Common myeloid progenitor, CD34-positive (primary cell): Measurements from ENCODE around the gene BTBD6.

ENCODE experiments used
- CTCF ChIA-PET: fragments of 350-600 bp; sonication (Branson Sonifier 250); formaldehyde crosslinking; loops from one replicate; lab custom pipeline; 2021; ENCODE audit warnings: antibody characterized with exemption; lab: Charles Lee
- POLR2A ChIA-PET: fragments of 350-600 bp; sonication (Branson Sonifier 250); formaldehyde crosslinking; loops from one replicate; lab custom pipeline; 2021; ENCODE audit warnings: antibody characterized with exemption; lab: Charles Lee
- DNase-seq, 3 donors: peaks; one replicate each; pipeline versions ENCODE4 v3.0.0 to v3.0.0-alpha.2; 2013
- H3K27ac ChIP-seq, 2 experiments: 1 replicate in 1 of 2; 2 replicates in 1 of 2; pipeline ENCODE4 v1.7.0; 2013; ENCODE audit warnings: inconsistent platforms in 2 of 2, low read length in 2 of 2, mild to moderate bottlenecking in 2 of 2, low read depth in 1 of 2, moderate library complexity in 1 of 2; ENCODE audit not compliant: severe bottlenecking in 2 of 2, insufficient read depth in 1 of 2, poor library complexity in 1 of 2
- H3K27me3 ChIP-seq, 5 experiments: replicated peaks in 2 of 5; 1 replicate in 3 of 5; 2 replicates in 2 of 5; pipeline versions ENCODE4 v1.6.1 to v1.7.0; 2013; ENCODE audit warnings: low read length in 4 of 5, mild to moderate bottlenecking in 2 of 5, moderate library complexity in 2 of 5, inconsistent platforms in 1 of 5; ENCODE audit not compliant: insufficient read depth in 5 of 5, control insufficient read depth in 4 of 5
- H3K36me3 ChIP-seq, 4 experiments: 1 replicate in 2 of 4; 2 replicates in 2 of 4; pipeline versions ENCODE4 v1.6.1 to v1.7.0; 2013; ENCODE audit warnings: low read length in 3 of 4, control low read depth in 1 of 4, mild to moderate bottlenecking in 1 of 4; ENCODE audit not compliant: control insufficient read depth in 4 of 4, insufficient read depth in 4 of 4
- H3K4me1 ChIP-seq, 4 experiments: 1 replicate in 3 of 4; 2 replicates in 1 of 4; pipeline versions ENCODE4 v1.6.1 to v1.7.1; 2013; ENCODE audit warnings: low read length in 3 of 4, mild to moderate bottlenecking in 3 of 4, control low read depth in 1 of 4, inconsistent platforms in 1 of 4, moderate library complexity in 1 of 4; ENCODE audit not compliant: control insufficient read depth in 4 of 4, insufficient read depth in 4 of 4; ENCODE audit errors: control extremely low read depth in 1 of 4
- H3K4me3 ChIP-seq, 7 experiments: 1 replicate in 4 of 7; 2 replicates in 3 of 7; pipeline versions ENCODE4 v1.5.1 to v1.7.0; 2013; ENCODE audit warnings: mild to moderate bottlenecking in 7 of 7, low read length in 6 of 7, moderate library complexity in 6 of 7, inconsistent platforms in 2 of 7, low read depth in 2 of 7, control low read depth in 1 of 7; ENCODE audit not compliant: insufficient read depth in 4 of 7, control insufficient read depth in 1 of 7; ENCODE audit errors: extremely low read depth in 1 of 7
- H3K9me3 ChIP-seq, 5 experiments: 1 replicate in 4 of 5; 2 replicates in 1 of 5; pipeline versions ENCODE4 v1.6.1 to v1.7.1; 2013; ENCODE audit warnings: low read length in 4 of 5, mild to moderate bottlenecking in 2 of 5, inconsistent platforms in 1 of 5, low read depth in 1 of 5, moderate library complexity in 1 of 5; ENCODE audit not compliant: control insufficient read depth in 4 of 5, insufficient read depth in 2 of 5; ENCODE audit errors: control extremely low read depth in 1 of 5
- WGBS: methylation state at CpG from one replicate; pipeline ENCODE4 v1.1.5; 2013; ENCODE audit not compliant: insufficient coverage; 5-methylcytosine and 5-hydroxymethylcytosine counted together

The BTBD6 gene

DNA sequence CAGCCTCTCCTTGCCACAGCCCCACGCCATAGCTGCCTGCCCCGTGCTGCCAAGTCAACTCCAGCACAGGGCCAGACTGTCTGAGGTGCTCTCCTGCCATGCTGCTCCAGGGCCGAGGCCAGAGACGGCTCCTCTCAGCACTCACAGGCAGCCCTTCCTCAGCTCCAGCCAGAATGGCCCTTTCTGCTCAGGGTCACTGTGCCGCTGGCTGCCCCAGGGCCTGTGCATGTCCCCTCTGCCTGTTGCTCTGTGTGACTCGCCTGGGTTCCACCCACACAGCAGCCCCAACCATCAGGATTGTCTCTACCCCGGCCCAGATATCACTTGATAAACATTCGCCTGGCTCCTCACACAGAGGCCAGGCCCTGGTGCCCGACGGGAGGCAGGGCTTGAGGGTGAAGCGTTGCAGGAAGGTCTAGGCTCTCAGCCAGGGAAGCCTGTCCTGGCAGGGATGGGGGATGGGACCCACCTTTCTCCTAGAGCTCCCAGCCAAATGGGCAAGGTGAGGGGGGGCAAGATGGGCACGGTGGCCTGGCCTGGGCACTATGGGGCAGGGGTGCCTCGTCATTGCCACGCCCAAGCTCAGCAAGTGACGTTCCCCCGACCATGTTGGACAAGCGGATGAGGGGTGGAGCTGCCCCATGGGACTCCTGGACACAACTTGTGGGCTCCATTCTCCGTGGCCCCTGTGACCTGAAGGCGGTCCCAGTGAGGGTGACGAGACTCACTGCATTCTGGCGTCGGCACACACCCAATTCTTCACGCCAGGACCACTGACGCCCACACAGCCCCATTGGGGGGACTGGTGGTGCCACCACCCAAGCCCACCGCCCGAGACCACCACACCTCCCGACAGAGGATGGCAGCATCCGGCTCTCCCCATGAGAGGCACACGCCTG, 27.4 kb upstream of the BTBD6 start:
- no peak for DNase-seq
- Histone ChIP-seq H3K4me1 (no peaks in the 10 kb centered on the region), H3K9me3 (no peaks in the 10 kb centered on the region), H3K27me3 (no peaks in the 10 kb centered on the region), H3K36me3 (peaks cover 13 to 92% (median 58%) of the 10 kb centered on the region in 4 experiments), H3K27ac (no peak overlapping the region), H3K4me3 (no peak overlapping the region)
- POLR2A ChIA-PET = no interaction called here
- CTCF ChIA-PET = interaction anchor here (1.0 to 1.4 kb wide), 3 partner anchors 12 to 19 kb away, joined by 3 to 4 read pairs (median 3); no protein-coding TSS in a partner anchor
- 97% methylated on average over 25 of the region's 29 CpGs for WGBS

DNA sequence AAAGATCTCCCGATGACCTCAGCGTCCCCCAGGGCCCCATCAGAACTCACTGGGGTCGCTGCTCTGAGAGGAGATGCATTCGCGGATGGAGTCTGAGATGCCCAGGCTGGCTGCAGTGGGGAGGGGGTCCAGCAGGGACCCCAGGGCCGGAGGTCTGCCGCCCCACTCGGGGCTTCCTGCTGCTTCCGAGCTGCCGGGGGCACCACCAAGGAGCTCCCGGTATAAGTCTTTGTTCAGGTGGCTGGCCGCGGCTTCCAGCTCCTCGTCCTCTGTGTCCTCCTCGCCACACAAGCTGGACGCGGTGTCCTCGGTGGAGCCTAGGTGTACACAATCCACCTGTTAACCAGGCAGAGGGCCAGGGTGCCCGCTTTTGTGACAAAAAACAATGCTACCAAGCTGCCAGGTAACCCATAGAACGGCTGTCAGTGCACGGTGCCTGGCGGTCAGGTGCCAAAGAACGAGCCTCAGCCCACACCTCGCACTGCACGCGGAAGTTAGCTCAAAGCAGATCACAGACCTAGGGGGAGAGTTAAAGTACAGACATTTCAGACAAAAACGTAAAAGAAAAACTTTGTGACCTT, 26.6 kb upstream of the BTBD6 start:
- ChIA-PET POLR2A (no interaction called here), CTCF (no interaction called here)
- H3K9me3 ChIP-seq = no peaks in the 10 kb centered on the region
- H3K27ac ChIP-seq = no peak overlapping the region
- DNase-seq = no peak
- H3K4me1 ChIP-seq = no peaks in the 10 kb centered on the region
- no peak overlapping the region for H3K4me3 ChIP-seq
- no peaks in the 10 kb centered on the region for H3K27me3 ChIP-seq
- peaks cover 13 to 92% (median 58%) of the 10 kb centered on the region in 4 experiments for H3K36me3 ChIP-seq
- 96% methylated on average over 27 of the region's 27 CpGs for WGBS

GRCh38 chr14:105223260-105223659, 25.1 kb upstream of the BTBD6 start:
- no peaks in the 10 kb centered on the region for H3K9me3 ChIP-seq
- WGBS = 99% methylated on average over 16 of the region's 16 CpGs
- H3K36me3 ChIP-seq = peaks cover 13 to 81% (median 54%) of the 10 kb centered on the region in 4 experiments
- no peak overlapping the region for H3K27ac ChIP-seq
- no peak overlapping the region for H3K4me3 ChIP-seq
- ChIA-PET CTCF (interaction anchor here (0.9 kb wide), 1 partner anchor 43 kb away, joined by 3 read pairs; no protein-coding TSS in a partner anchor), POLR2A (no interaction called here)
- no peaks in the 10 kb centered on the region for H3K27me3 ChIP-seq
- no peak for DNase-seq
- H3K4me1 ChIP-seq = no peaks in the 10 kb centered on the region

- Histone ChIP-seq H3K27ac (no peak overlapping the region), H3K4me1 (no peaks in the 10 kb centered on the region), H3K4me3 (no peak overlapping the region), H3K36me3 (peaks cover 13 to 81% (median 52%) of the 10 kb centered on the region in 4 experiments), H3K27me3 (no peaks in the 10 kb centered on the region), H3K9me3 (no peaks in the 10 kb centered on the region)
- ChIA-PET POLR2A (no interaction called here), CTCF (interaction anchor here (0.9 to 1.6 kb wide), 3 partner anchors 13 to 42 kb away, joined by 3 to 4 read pairs (median 3); no protein-coding TSS in a partner anchor)
- no peak for DNase-seq
- 94% methylated on average over 12 of the region's 15 CpGs for WGBS
These were observed 24.4 kb upstream of the BTBD6 start for GRCh38 chr14:105223770-105224544.

GRCh38 chr14:105224845-105225570, 23.3 kb upstream of the BTBD6 start:
- no peaks in the 10 kb centered on the region for H3K9me3 ChIP-seq
- no peak for DNase-seq
- H3K36me3 ChIP-seq = peaks cover 13 to 73% (median 44%) of the 10 kb centered on the region in 4 experiments
- no peaks in the 10 kb centered on the region for H3K4me1 ChIP-seq
- WGBS = 95% methylated on average over 8 of the region's 11 CpGs
- POLR2A ChIA-PET = interaction anchor here (0.6 kb wide), 1 partner anchor 1546 kb away, joined by 4 read pairs; no protein-coding TSS in a partner anchor
- H3K4me3 ChIP-seq = no peak overlapping the region
- no peaks in the 10 kb centered on the region for H3K27me3 ChIP-seq
- CTCF ChIA-PET = interaction anchor here (1.6 kb wide), 1 partner anchor 18 kb away, joined by 4 read pairs; no protein-coding TSS in a partner anchor
- H3K27ac ChIP-seq = no peak overlapping the region

- H3K27me3 ChIP-seq = no peaks in the 10 kb centered on the region
- no peaks in the 10 kb centered on the region for H3K9me3 ChIP-seq
- POLR2A ChIA-PET = no interaction called here
- H3K4me3 ChIP-seq = no peak overlapping the region
- DNase-seq = no peak
- H3K27ac ChIP-seq = no peak overlapping the region
- WGBS = 93% methylated on average over 9 of the region's 10 CpGs
- no peaks in the 10 kb centered on the region for H3K4me1 ChIP-seq
- peaks cover 13 to 61% (median 35%) of the 10 kb centered on the region in 4 experiments for H3K36me3 ChIP-seq
- CTCF ChIA-PET = interaction anchor here (1.2 kb wide), 1 partner anchor 18 kb away, joined by 3 read pairs; no protein-coding TSS in a partner anchor
These were observed 22.1 kb upstream of the BTBD6 start for GRCh38 chr14:105226198-105226597.
